Activated T-helper 2 cell treated with anti-CD3 and anti-CD28 coated beads, Interferon-gamma antibody, Interleukin-2, Interleukin-4, amounts not matched to agents 10 μg/mL and 5 μg/mL and 100 μg/mL, durations not matched to agents 14 hours and 24 hours and 36 hours (primary cell): ENCODE data around the gene GTPBP2. TPM values are rescaled to one million over a fixed set of nuclear protein-coding genes. Genes with fewer than 3 reads are reported as not detected.
"Not testable (repeated sequence)": the region's sequence is repeated elsewhere in the genome, so short reads cannot be mapped to it uniquely, and the experiment has no call there.

Source experiments
- DNase-seq: peaks from one replicate; pipeline ENCODE4 v3.0.0; 2021; ENCODE audit warnings: low spot score
- H3K27ac Mint-ChIP-seq: one replicate; pipeline ENCODE4 v1.8.0; 2021; ENCODE audit warnings: mixed read lengths
- H3K27me3 Mint-ChIP-seq: one replicate; pipeline ENCODE4 v1.8.0; 2021; ENCODE audit warnings: low read depth, mixed read lengths
- H3K36me3 Mint-ChIP-seq: one replicate; pipeline ENCODE4 v1.8.0; 2021; ENCODE audit warnings: low read depth, mixed read lengths
- H3K4me1 Mint-ChIP-seq: one replicate; pipeline ENCODE4 v1.8.0; 2021; ENCODE audit warnings: low read depth, mixed read lengths
- H3K4me3 Mint-ChIP-seq: one replicate; pipeline ENCODE4 v1.8.0; 2021; ENCODE audit warnings: low read depth, mild to moderate bottlenecking, moderate library complexity, mixed read lengths
- H3K9me3 Mint-ChIP-seq: one replicate; pipeline ENCODE4 v1.8.0; 2021; ENCODE audit warnings: mixed read lengths
- intact Hi-C: fragments of 100-400 bp; cut with micrococcal nuclease; formaldehyde crosslinking; loops from one replicate; pipeline ENCODE4 v1.15.1; 2023
- total RNA-seq: library from RNA; stranded (reverse); gene quantifications from 2 replicates; pipeline ENCODE4 v1.2.3, GENCODE V29; 2022

GTPBP2 gene
- total RNA-seq, 1 donor from 2014 or later: 71.7 TPM

- intact Hi-C loops: loop anchor here (5.0 kb wide), 1 partner anchor 103 kb away; the partner anchor contains the start of gene VEGFA
- no peak for DNase-seq
- no peak overlapping the region for H3K4me3 Mint-ChIP-seq
- no peaks in the 10 kb centered on the region for H3K27me3 Mint-ChIP-seq
- no peaks in the 10 kb centered on the region for H3K9me3 Mint-ChIP-seq
- peaks cover 33% of the 10 kb centered on the region for H3K36me3 Mint-ChIP-seq
- H3K27ac Mint-ChIP-seq: peak overlapping the region; percentile 12
- peaks cover 30% of the 10 kb centered on the region for H3K4me1 Mint-ChIP-seq
Observed at GRCh38 chr6:43669050-43669921, 40.2 kb upstream of the GTPBP2 start.

DNA sequence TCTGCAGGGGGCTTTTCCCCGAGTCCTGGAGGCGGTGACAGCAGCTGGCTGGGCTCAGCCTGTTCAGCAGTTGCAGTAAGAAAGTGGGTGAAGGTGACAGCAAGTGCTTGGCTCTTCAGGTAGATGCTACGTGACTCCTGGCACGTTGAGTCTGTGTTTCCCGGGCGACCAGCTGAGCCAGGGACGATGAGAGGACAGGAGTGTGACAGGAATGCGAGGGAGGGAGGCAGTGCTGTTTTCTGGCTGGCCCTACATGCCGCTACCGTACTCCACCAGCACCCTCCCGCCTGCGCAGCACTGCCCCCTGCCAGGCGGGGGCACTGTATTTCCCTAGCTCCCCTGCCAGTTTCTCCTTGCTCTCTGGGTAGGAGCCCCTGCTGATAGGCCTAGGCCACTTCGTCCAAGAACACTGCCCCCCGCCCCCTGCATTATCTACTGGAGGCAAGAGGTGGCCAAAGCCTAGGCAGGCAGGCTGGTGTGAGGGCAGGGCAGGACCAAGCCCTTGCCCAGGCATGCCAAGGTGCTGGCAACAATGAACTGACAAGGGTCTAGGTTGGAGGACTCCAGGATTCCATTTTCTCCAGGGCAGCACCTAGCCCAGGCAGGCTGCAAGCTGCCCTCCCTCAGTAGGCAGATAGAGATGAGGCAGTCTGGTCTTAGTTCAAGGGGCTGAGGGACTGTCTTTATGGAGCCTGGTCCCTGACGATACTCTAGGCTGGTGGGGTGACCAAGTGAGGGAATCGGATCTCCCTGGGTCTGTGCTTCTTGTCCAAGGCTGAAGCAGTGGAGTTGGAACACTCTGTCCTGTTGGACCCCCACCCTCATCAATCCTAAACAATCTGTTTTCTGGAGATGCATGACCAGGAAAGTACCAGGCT, 39.3 kb upstream of the GTPBP2 start:
- peak; percentile 23 for DNase-seq
- intact Hi-C loops: loop anchor here (5.0 kb wide), 1 partner anchor 104 kb away; the partner anchor contains the start of gene VEGFA
- H3K4me3 Mint-ChIP-seq: no peak overlapping the region
- peaks cover 31% of the 10 kb centered on the region for H3K36me3 Mint-ChIP-seq
- H3K9me3 Mint-ChIP-seq: no peaks in the 10 kb centered on the region
- no peaks in the 10 kb centered on the region for H3K27me3 Mint-ChIP-seq
- H3K27ac Mint-ChIP-seq: peak overlapping the region; percentile 40
- peaks cover 30% of the 10 kb centered on the region for H3K4me1 Mint-ChIP-seq

DNA sequence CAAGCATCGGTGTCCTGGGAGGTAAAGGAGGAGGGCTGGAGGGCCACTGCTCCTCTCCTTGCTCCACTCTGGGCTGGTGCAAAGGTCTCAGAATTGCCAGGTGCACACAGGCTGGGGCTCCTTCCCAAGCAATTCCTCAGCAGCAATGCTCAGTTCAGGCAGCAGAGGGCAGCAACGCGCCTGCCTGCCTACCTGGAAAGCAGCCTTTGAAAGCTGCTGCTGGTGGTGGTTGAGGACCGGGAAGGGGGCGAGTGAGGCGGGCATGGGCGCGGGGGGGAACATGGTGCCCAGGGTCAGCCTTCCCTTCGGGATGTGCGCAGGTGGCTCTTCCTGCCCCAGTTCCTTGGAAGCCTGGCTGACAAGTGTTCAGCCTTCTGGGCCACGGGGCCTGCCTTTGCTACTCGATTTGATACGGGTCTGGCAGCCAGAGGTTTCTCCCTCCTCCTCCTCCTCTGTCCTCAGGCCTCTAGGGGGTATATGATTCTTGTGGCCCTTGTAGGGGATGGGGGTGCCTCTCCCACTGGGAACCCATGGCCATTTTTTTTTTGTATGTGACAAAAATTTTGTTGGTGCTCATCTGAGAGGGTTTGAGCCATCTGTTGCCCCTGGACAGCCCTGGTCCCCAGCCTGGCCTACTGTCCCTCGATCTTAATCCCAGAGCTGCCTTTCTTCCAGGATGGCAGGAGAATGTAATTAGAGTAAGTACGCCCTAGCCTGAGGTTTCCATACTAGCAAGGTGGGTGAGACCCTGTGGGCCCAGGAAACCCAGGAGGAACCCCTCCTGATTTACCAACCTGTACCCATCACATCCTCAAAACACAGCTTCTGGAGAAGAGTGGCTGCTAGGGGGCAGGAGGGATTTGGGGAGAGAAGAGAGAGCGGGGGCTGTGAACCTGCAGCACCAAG, 38.4 kb upstream of the GTPBP2 start:
- no peaks in the 10 kb centered on the region for H3K27me3 Mint-ChIP-seq

GRCh38 chr6:43666196-43666920, 37.3 kb upstream of the GTPBP2 start:
- DNase-seq: no peak
- Mint-ChIP-seq H3K9me3 (no peaks in the 10 kb centered on the region), H3K27me3 (no peaks in the 10 kb centered on the region), H3K4me3 (no peak overlapping the region), H3K4me1 (peaks cover 41% of the 10 kb centered on the region), H3K27ac (no peak overlapping the region), H3K36me3 (peaks cover 14% of the 10 kb centered on the region)
- intact Hi-C loops: loop anchor here (2.0 to 5.0 kb wide), 2 partner anchors 106 to 408 kb away; partner anchors contain the start of gene VEGFA

More for the DNA sequence above, 38.4 kb upstream of the GTPBP2 start:
- H3K9me3 Mint-ChIP-seq: no peaks in the 10 kb centered on the region
- intact Hi-C loops: loop anchor here (2.0 to 5.0 kb wide), 2 partner anchors 105 to 407 kb away; partner anchors contain the start of gene VEGFA
- H3K4me3 Mint-ChIP-seq: no peak overlapping the region
- H3K36me3 Mint-ChIP-seq: peaks cover 23% of the 10 kb centered on the region
- H3K4me1 Mint-ChIP-seq: peaks cover 35% of the 10 kb centered on the region
- peak overlapping the region; percentile 40 for H3K27ac Mint-ChIP-seq
- peak; percentile 71 for DNase-seq

- intact Hi-C loops: loop anchor here (5.0 kb wide), 1 partner anchor 107 kb away; the partner anchor contains the start of gene VEGFA
- Mint-ChIP-seq H3K9me3 (peaks cover 4% of the 10 kb centered on the region), H3K27me3 (no peaks in the 10 kb centered on the region), H3K4me1 (peaks cover 41% of the 10 kb centered on the region), H3K4me3 (no peak overlapping the region), H3K36me3 (peaks cover 8% of the 10 kb centered on the region), H3K27ac (no peak overlapping the region)
- DNase-seq: no peak
Observed at GRCh38 chr6:43665376-43665775, 36.3 kb upstream of the GTPBP2 start.

- not testable (repeated sequence) for DNase-seq
Observed at GRCh38 chr6:43662948-43663347, 33.9 kb upstream of the GTPBP2 start.

GRCh38 chr6:43658161-43658560, 29.1 kb upstream of the GTPBP2 start:
- no peak for DNase-seq
- no peaks in the 10 kb centered on the region for H3K27me3 Mint-ChIP-seq
- no peak overlapping the region for H3K4me3 Mint-ChIP-seq
- no peaks in the 10 kb centered on the region for H3K36me3 Mint-ChIP-seq
- peaks cover 4% of the 10 kb centered on the region for H3K9me3 Mint-ChIP-seq
- intact Hi-C loops: no loop called here
- H3K27ac Mint-ChIP-seq: no peak overlapping the region
- peaks cover 11% of the 10 kb centered on the region for H3K4me1 Mint-ChIP-seq

More at GRCh38 chr6:43662948-43663347, 33.9 kb upstream of the GTPBP2 start:
- H3K36me3 Mint-ChIP-seq, H3K27ac Mint-ChIP-seq, H3K9me3 Mint-ChIP-seq, intact Hi-C loops, H3K27me3 Mint-ChIP-seq, H3K4me3 Mint-ChIP-seq: not testable (repeated sequence)
- H3K4me1 Mint-ChIP-seq: peaks cover 21% of the 10 kb centered on the region

DNA sequence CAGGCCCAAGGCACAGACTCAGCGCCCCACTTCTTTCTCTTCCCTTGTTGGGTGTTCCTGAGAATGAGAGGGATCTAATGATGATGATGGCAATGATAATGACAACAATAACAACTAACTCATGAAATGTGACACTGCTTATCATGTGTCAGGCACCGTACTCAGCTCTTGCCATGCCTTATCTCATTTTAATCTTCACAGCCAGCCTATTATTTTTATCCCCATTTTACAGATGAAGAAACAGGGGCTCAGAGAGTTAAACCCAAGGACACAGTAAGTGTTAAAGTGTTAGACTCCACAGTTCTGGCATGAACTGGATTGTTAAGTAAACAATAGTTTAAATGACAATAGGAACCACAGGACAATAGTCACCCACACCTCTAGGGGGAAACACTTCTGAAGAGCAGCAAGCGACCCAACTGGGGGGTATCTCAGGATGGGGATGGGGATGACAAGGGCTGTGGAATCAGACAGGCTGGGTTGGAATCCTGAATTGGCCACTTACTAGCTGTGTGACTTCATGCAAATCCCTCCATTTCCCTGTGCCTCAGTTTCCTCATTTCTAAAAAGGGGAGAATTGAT, 28.2 kb upstream of the GTPBP2 start:
- Mint-ChIP-seq H3K27me3 (no peaks in the 10 kb centered on the region), H3K4me1 (peaks cover 6% of the 10 kb centered on the region), H3K4me3 (no peak overlapping the region), H3K9me3 (peaks cover 4% of the 10 kb centered on the region), H3K36me3 (no peaks in the 10 kb centered on the region), H3K27ac (no peak overlapping the region)
- intact Hi-C loops: no loop called here
- no peak for DNase-seq

- intact Hi-C loops: not testable (repeated sequence)
Observed at GRCh38 chr6:43652822-43653221, 23.8 kb upstream of the GTPBP2 start.

GRCh38 chr6:43648248-43648647, 19.2 kb upstream of the GTPBP2 start:
- intact Hi-C loops: no loop called here
- Mint-ChIP-seq H3K9me3 (no peaks in the 10 kb centered on the region), H3K27me3 (no peaks in the 10 kb centered on the region)

More at GRCh38 chr6:43652822-43653221, 23.8 kb upstream of the GTPBP2 start:
- not testable (repeated sequence) for H3K4me1 Mint-ChIP-seq, H3K4me3 Mint-ChIP-seq, H3K27me3 Mint-ChIP-seq, H3K36me3 Mint-ChIP-seq, H3K27ac Mint-ChIP-seq, DNase-seq, H3K9me3 Mint-ChIP-seq

DNA sequence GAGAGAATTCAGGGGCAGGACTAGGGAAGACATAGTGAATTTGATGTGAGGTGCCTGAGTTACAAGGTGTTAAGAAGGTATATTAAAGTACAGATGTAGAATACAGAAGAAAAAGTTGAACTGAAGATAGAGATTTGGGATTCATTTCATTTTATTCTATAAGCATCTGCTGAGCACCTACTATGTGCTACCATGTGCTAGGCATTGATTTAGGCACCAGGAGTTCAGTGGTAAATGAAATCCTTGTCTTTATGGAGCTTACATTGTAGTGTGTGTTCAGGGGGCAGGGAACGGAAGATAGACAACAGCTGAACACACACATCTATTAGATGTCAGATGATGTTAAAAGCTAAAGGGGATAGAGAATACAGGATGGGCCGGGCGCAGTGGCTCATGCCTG, 18.5 kb upstream of the GTPBP2 start:
- H3K27me3 Mint-ChIP-seq: no peaks in the 10 kb centered on the region
- no peak for DNase-seq

More at GRCh38 chr6:43648248-43648647, 19.2 kb upstream of the GTPBP2 start:
- no peak for DNase-seq
- peaks cover 10% of the 10 kb centered on the region for H3K4me1 Mint-ChIP-seq
- H3K36me3 Mint-ChIP-seq: no peaks in the 10 kb centered on the region
- no peak overlapping the region for H3K27ac Mint-ChIP-seq
- no peak overlapping the region for H3K4me3 Mint-ChIP-seq

More for the DNA sequence above, 18.5 kb upstream of the GTPBP2 start:
- intact Hi-C loops: no loop called here
- Mint-ChIP-seq H3K4me1 (peaks cover 10% of the 10 kb centered on the region), H3K27ac (no peak overlapping the region), H3K9me3 (no peaks in the 10 kb centered on the region), H3K36me3 (peaks cover 5% of the 10 kb centered on the region), H3K4me3 (no peak overlapping the region)
